HepG2 (cell line): Measurements from ENCODE around the gene PCNT. TPM values are rescaled to one million over a fixed set of nuclear protein-coding genes. Genes with fewer than 3 reads are reported as not detected.

Experiments
- ATAC-seq: fragments of 200-7000 bp; cut with Tn5 transposase; 3 replicates; pipeline ENCODE4 v1.9.1; 2020; ENCODE audit warnings: mild to moderate bottlenecking, moderate library complexity
- BruUV-seq: library from RNA; stranded (reverse); fragments of 400-500 nt; replicated peaks from 2 replicates; lab custom pipeline; 2021; lab: Mats Ljungman, UMichigan
- CTCF ChIA-PET: fragments of 300-600 bp; formaldehyde crosslinking; extraction: SDS; loops from one replicate; lab custom pipeline; 2021; ENCODE audit warnings: low total read pairs, inconsistent platforms, low intra/inter-chr PET ratio; lab: Yijun Ruan, JAX
- POLR2A ChIA-PET: fragments of 350-600 bp; sonication (Branson Sonifier 250); formaldehyde crosslinking; loops from one replicate; lab custom pipeline; 2020; ENCODE audit warnings: antibody characterized with exemption, inconsistent platforms; lab: Yijun Ruan, JAX
- DNase-seq: peaks from one replicate; pipeline ENCODE4 v3.0.0-alpha.2; 2015; ENCODE audit warnings: low spot score
- FAIRE-seq: peaks from 3 replicates; lab custom pipeline; 2011; peaks lifted over from hg19 to GRCh38; lab: Jason Lieb, UNC
- H2AFZ ChIP-seq: one replicate; pipeline ENCODE4 v1.6.1; 2011; ENCODE audit warnings: low read length, inconsistent platforms
- H3K27ac ChIP-seq: fragments of 300-600 bp; 3 replicates; pipeline ENCODE4 v1.8.0; 2011; ENCODE audit warnings: mixed run types, mild to moderate bottlenecking, mixed read lengths, low read length, inconsistent platforms; ENCODE audit not compliant: insufficient read depth; ENCODE audit errors: extremely low read length
- H3K27me3 ChIP-seq, 2 experiments: fragments of 200-600 bp in 1 of 2; 2 replicates in 1 of 2; 3 replicates in 1 of 2; pipeline versions ENCODE4 v1.6.0 to v1.8.0; 2011; ENCODE audit warnings: low read length in 2 of 2, mild to moderate bottlenecking in 2 of 2, moderate library complexity in 2 of 2, inconsistent platforms in 1 of 2; ENCODE audit not compliant: insufficient read depth in 2 of 2, control insufficient read depth in 1 of 2
- H3K36me3 ChIP-seq, 2 experiments: fragments of 200-600 bp in 1 of 2; replicated peaks in 1 of 2; 2 replicates in 1 of 2; 3 replicates in 1 of 2; pipeline versions ENCODE4 v1.5.1 to v1.8.0; 2011; ENCODE audit warnings: low read length in 2 of 2, inconsistent platforms in 1 of 2; ENCODE audit not compliant: insufficient read depth in 2 of 2, control insufficient read depth in 1 of 2
- H3K4me1 ChIP-seq: 2 replicates; pipeline ENCODE4 v1.5.1; 2012; ENCODE audit warnings: low read length, inconsistent platforms; ENCODE audit not compliant: insufficient read depth
- H3K4me2 ChIP-seq: 2 replicates; pipeline ENCODE4 v1.6.0; 2011; ENCODE audit warnings: low read depth, low read length, inconsistent platforms
- H3K4me3 ChIP-seq, 3 experiments: fragments of 200-600 bp in 1 of 3; sonication (generic), shearing (Covaris generic) in 1 of 3; replicated peaks in 1 of 3; 2 replicates each; pipeline ENCODE4 v1.5.1; 2011 to 2016; ENCODE audit warnings: low read length in 3 of 3, inconsistent platforms in 2 of 3, low read depth in 2 of 3, mild to moderate bottlenecking in 2 of 3, control low read depth in 1 of 3, mixed read lengths in 1 of 3; ENCODE audit not compliant: insufficient read depth in 1 of 3
- H3K79me2 ChIP-seq: one replicate; pipeline ENCODE4 v1.6.1; 2011; ENCODE audit warnings: low read length, inconsistent platforms; ENCODE audit not compliant: insufficient read depth
- H3K9ac ChIP-seq: 2 replicates; pipeline ENCODE4 v1.6.0; 2011; ENCODE audit warnings: mild to moderate bottlenecking, low read depth, low read length, inconsistent platforms; ENCODE audit not compliant: insufficient read depth
- H3K9me3 ChIP-seq: 2 replicates; pipeline ENCODE4 v1.5.1; 2012; ENCODE audit warnings: mild to moderate bottlenecking, low read length
- H4K20me1 ChIP-seq: 2 replicates; pipeline ENCODE4 v1.6.0; 2011; ENCODE audit warnings: inconsistent platforms, mild to moderate bottlenecking, low read length, moderate library complexity; ENCODE audit not compliant: insufficient read depth
- BORCS8-MEF2B ChIP-seq: sonication (generic); formaldehyde crosslinking; IDR thresholded peaks from 2 replicates; pipeline ENCODE4 v1.8.0; 2022; ENCODE audit warnings: mild to moderate bottlenecking, missing genetic modification reagents
- CBX5 ChIP-seq: sonication (generic); formaldehyde crosslinking; IDR thresholded peaks from 2 replicates; pipeline ENCODE4 v1.4.0; 2020; ENCODE audit warnings: missing genetic modification reagents, borderline replicate concordance
- CTCF ChIP-seq: sonication (generic); formaldehyde crosslinking; IDR thresholded peaks from 2 replicates; pipeline ENCODE4 v1.5.0; 2020; ENCODE audit warnings: mild to moderate bottlenecking, missing genetic modification reagents, moderate library complexity
- GABPA ChIP-seq, 2 experiments: IDR thresholded peaks; 2 replicates each; pipeline ENCODE4 v1.6.1; 2011 to 2016; ENCODE audit warnings: low read depth in 2 of 2, low read length in 1 of 2, missing biosample characterization in 1 of 2, missing genetic modification characterization in 1 of 2
- GATAD1 ChIP-seq: IDR thresholded peaks from 2 replicates; pipeline ENCODE4 v1.6.1; 2016; ENCODE audit warnings: missing genetic modification reagents, missing compliant biosample characterization
- MZF1 ChIP-seq: sonication (generic); formaldehyde crosslinking; IDR thresholded peaks from 2 replicates; pipeline ENCODE4 v1.8.1; 2023; ENCODE audit warnings: mild to moderate bottlenecking, missing genetic modification reagents, borderline replicate concordance
- STAG1 ChIP-seq: sonication (generic); formaldehyde crosslinking; IDR thresholded peaks from 2 replicates; pipeline ENCODE4 v1.4.0; 2020; ENCODE audit warnings: missing genetic modification reagents
- WGBS: methylation state at CpG from one replicate; pipeline ENCODE4 v1.1.6; 2017; ENCODE audit warnings: low lambda C conversion rate; 5-methylcytosine and 5-hydroxymethylcytosine counted together
- in situ Hi-C: cut with HindIII; loops from 2 replicates; pipeline ENCODE4 v1.10.0; 2017; ENCODE audit warnings: low pct_unique_long_range_greater_than_20kb; ENCODE audit not compliant: extremely low pct_ligation_motif_present
- intact Hi-C: fragments of 100-400 bp; cut with micrococcal nuclease; formaldehyde crosslinking; loops from one replicate; pipeline ENCODE4 v1.10.0; 2022; ENCODE audit not compliant: unreplicated experiment
- polyA plus RNA-seq, 8 experiments: library from polyadenylated mRNA; depleted of rRNA in 3 of 8; stranded (reverse) in 7 of 8; unstranded in 1 of 8; fragments of >200 nt; fragmentation: Illumina TruSeq in 4 of 8; extraction: Trizol in 4 of 8; gene quantifications; 2 replicates each; pipeline versions ENCODE4 v1.2.1 to v1.2.3, GENCODE V29; 2011 to 2016; ENCODE audit warnings: low read depth in 4 of 8, missing spikeins in 1 of 8, mixed read lengths in 1 of 8; ENCODE audit not compliant: insufficient read depth in 1 of 8
- total RNA-seq, 5 experiments: library from RNA; depleted of rRNA; stranded (reverse); fragments of >200 nt; fragmentation: Illumina TruSeq; extraction: Trizol; gene quantifications; 2 replicates each; pipeline ENCODE4 v1.2.3, GENCODE V29; 2016; ENCODE audit warnings: low read depth in 1 of 5
- TF ChIP-seq, protein P1 (sequence below): fragments of 450-650 bp; IDR thresholded peaks from 2 replicates; pipeline ENCODE4 v1.6.1; 2017

Gene PCNT
- total and polyA plus RNA-seq, 2 of the 13 experiments (the other 11 are each of a cell fraction or from before 2014, with no cell fraction given): 5.6 to 12.4 TPM

- no peak for TF ChIP-seq BORCS8-MEF2B
- no peak for TF ChIP-seq GABPA (IDR thresholded peaks at IDR 0.05; ENCODE audit: low read depth, low read length)
- TF ChIP-seq GABPA (CRISPR knock-in tag; IDR thresholded peaks at IDR 0.05; ENCODE audit: low read depth): no peak
- no peak for TF ChIP-seq CBX5
- TF ChIP-seq, protein P1, sequence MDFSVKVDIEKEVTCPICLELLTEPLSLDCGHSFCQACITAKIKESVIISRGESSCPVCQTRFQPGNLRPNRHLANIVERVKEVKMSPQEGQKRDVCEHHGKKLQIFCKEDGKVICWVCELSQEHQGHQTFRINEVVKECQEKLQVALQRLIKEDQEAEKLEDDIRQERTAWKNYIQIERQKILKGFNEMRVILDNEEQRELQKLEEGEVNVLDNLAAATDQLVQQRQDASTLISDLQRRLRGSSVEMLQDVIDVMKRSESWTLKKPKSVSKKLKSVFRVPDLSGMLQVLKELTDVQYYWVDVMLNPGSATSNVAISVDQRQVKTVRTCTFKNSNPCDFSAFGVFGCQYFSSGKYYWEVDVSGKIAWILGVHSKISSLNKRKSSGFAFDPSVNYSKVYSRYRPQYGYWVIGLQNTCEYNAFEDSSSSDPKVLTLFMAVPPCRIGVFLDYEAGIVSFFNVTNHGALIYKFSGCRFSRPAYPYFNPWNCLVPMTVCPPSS: no peak
These were observed 96.6 kb downstream of the PCNT start (continued) for GRCh38 chr21:46420241-46421190.

DNA sequence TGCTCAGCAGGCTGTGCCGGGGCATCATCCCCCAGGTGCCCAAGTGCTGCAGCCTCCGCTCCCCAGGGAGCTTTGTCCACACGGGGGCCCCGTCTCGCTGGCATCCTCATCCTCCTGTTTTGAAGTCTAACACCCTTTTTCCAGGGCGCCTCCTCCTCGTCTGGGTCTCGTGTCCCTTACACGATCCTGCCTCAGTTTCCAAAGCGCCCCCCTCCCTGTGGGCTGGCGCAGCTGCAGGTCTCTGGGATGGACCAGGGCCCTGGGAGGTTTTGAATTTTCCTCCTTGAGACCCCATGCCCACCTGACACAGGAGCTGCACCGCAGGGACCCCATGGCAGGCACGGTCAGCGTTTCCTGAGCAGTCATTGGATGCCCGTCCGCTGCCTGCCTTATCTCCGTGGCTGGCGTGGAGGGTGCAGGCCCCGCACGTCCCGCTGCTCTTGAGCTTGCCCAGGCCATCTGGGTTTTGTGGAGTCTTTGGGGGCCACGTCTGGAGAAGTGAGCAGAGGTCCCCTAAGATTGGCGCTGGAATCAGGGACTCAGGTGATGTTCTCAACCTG lies 97.3 kb downstream of the PCNT start:
- in situ Hi-C loops: no loop called here
- Histone ChIP-seq H3K9ac (no peak overlapping the region), H3K27ac (no peak overlapping the region), H3K27me3 (no peaks in the 10 kb centered on the region), H2AFZ (no peak overlapping the region), H3K4me3 (no peak overlapping the region), H3K79me2 (no peaks in the 10 kb centered on the region), H4K20me1 (no peaks in the 10 kb centered on the region), H3K4me1 (no peaks in the 10 kb centered on the region), H3K4me2 (no peak overlapping the region), H3K9me3 (no peaks in the 10 kb centered on the region), H3K36me3 (peaks cover 8 to 16% of the 10 kb centered on the region in 2 experiments; a peak in 3 of 5 replicates)
- TF ChIP-seq STAG1 (CRISPR knock-in tag) (0 out of 2 replicates have a peak, but pooled peaks have one; percentile 11), GATAD1 (no peak), MZF1 (CRISPR knock-in tag) (no peak), CTCF (CRISPR knock-in tag) (0 out of 2 replicates have a peak, but pooled peaks have one; percentile 10)
- DNase-seq: no peak
- no TSS peak for BruUV-seq
- no peak for ATAC-seq
- intact Hi-C loops: no loop called here
- FAIRE-seq: no peak
- ChIA-PET POLR2A (no interaction called here), CTCF (no interaction called here)
- 95% methylated on average over 17 of the region's 23 CpGs for WGBS
